CD14-positive monocyte (primary cell): ENCODE data around the gene STK11IP. TPM values are rescaled to one million over a fixed set of nuclear protein-coding genes. Genes with fewer than 3 reads are reported as not detected.
A peak's percentile ranks its signal among the peaks of the same experiment; 100 is the strongest.

Experiments used
- DNase-seq, 3 donors: peaks; one replicate each; pipeline ENCODE4 v3.0.0-alpha.2; 2011 to 2022
- H2AFZ ChIP-seq: 2 replicates; pipeline ENCODE4 v1.6.0; 2012; ENCODE audit warnings: mild to moderate bottlenecking, low read depth, low read length, inconsistent platforms; ENCODE audit not compliant: insufficient read depth, poor library complexity, severe bottlenecking
- H3K27ac ChIP-seq, 2 donors: 1 replicate in 1 of 2; 2 replicates in 1 of 2; pipeline ENCODE4 v1.5.1; 2012 to 2013; ENCODE audit warnings: low read length in 2 of 2, control low read depth in 1 of 2, inconsistent platforms in 1 of 2, low read depth in 1 of 2, mild to moderate bottlenecking in 1 of 2
- H3K27me3 ChIP-seq, 2 donors: one replicate each; pipeline versions ENCODE4 v1.6.0 to v1.6.1; 2011 to 2013; ENCODE audit warnings: low read length in 2 of 2; ENCODE audit not compliant: control insufficient read depth in 2 of 2, insufficient read depth in 2 of 2
- H3K36me3 ChIP-seq, 2 donors: replicated peaks in 1 of 2; 1 replicate in 1 of 2; 2 replicates in 1 of 2; pipeline versions ENCODE4 v1.5.1 to v1.6.1; 2012 to 2013; ENCODE audit warnings: low read length in 2 of 2, control low read depth in 1 of 2, inconsistent platforms in 1 of 2, mild to moderate bottlenecking in 1 of 2; ENCODE audit not compliant: insufficient read depth in 2 of 2, control insufficient read depth in 1 of 2
- H3K4me1 ChIP-seq, 2 donors: 1 replicate in 1 of 2; 2 replicates in 1 of 2; pipeline versions ENCODE4 v1.5.1 to v1.6.1; 2012 to 2013; ENCODE audit warnings: low read length in 2 of 2, control low read depth in 1 of 2, inconsistent platforms in 1 of 2, mild to moderate bottlenecking in 1 of 2, moderate library complexity in 1 of 2; ENCODE audit not compliant: insufficient read depth in 2 of 2, control insufficient read depth in 1 of 2
- H3K4me2 ChIP-seq: replicated peaks from 2 replicates; pipeline ENCODE3; 2012; ENCODE audit warnings: low read length, moderate library complexity, mild to moderate bottlenecking; ENCODE audit not compliant: poor library complexity, severe bottlenecking; ENCODE audit errors: extremely low read depth
- H3K4me3 ChIP-seq, 3 experiments: fragments of 200-600 bp in 1 of 3; sonication (generic) in 1 of 3; replicated peaks in 1 of 3; 1 replicate in 2 of 3; 2 replicates in 1 of 3; pipeline ENCODE4 v1.5.1; 2011 to 2013; ENCODE audit warnings: low read length in 3 of 3, mild to moderate bottlenecking in 3 of 3, control low read depth in 2 of 3, low read depth in 2 of 3, inconsistent platforms in 1 of 3, moderate library complexity in 1 of 3
- H3K79me2 ChIP-seq: 2 replicates; pipeline ENCODE4 v1.6.0; 2012; ENCODE audit warnings: mild to moderate bottlenecking, control low read depth, inconsistent platforms, low read length, moderate library complexity; ENCODE audit not compliant: insufficient read depth
- H3K9ac ChIP-seq: 2 replicates; pipeline ENCODE4 v1.6.0; 2017; ENCODE audit warnings: low read length, mild to moderate bottlenecking; ENCODE audit not compliant: insufficient read depth, poor library complexity, severe bottlenecking
- H3K9me3 ChIP-seq, 2 donors: replicated peaks in 1 of 2; 1 replicate in 1 of 2; 2 replicates in 1 of 2; pipeline versions ENCODE4 v1.5.1 to v1.6.1; 2012 to 2013; ENCODE audit warnings: low read length in 2 of 2, control low read depth in 1 of 2; ENCODE audit not compliant: control insufficient read depth in 1 of 2, insufficient read depth in 1 of 2
- H4K20me1 ChIP-seq: 2 replicates; pipeline ENCODE4 v1.6.0; 2012; ENCODE audit warnings: mild to moderate bottlenecking, low read length, control low read depth, moderate library complexity; ENCODE audit not compliant: insufficient read depth
- H3K27ac Mint-ChIP-seq, 7 donors: one replicate each; pipeline ENCODE4 v1.8.0; 2020; ENCODE audit warnings: mild to moderate bottlenecking in 7 of 7, mixed read lengths in 7 of 7, moderate library complexity in 6 of 7, inconsistent platforms in 2 of 7
- H3K27me3 Mint-ChIP-seq, 3 donors: one replicate each; pipeline ENCODE4 v1.8.0; 2021 to 2022; ENCODE audit warnings: low read depth in 3 of 3, mild to moderate bottlenecking in 3 of 3, mixed read lengths in 3 of 3, moderate library complexity in 3 of 3, inconsistent platforms in 1 of 3
- H3K36me3 Mint-ChIP-seq, 2 donors: one replicate each; pipeline ENCODE4 v1.8.0; 2020; ENCODE audit warnings: mixed read lengths in 2 of 2, inconsistent platforms in 1 of 2, mild to moderate bottlenecking in 1 of 2
- H3K4me1 Mint-ChIP-seq: one replicate; pipeline ENCODE4 v1.8.0; 2020; ENCODE audit warnings: mild to moderate bottlenecking, mixed read lengths
- H3K4me3 Mint-ChIP-seq, 2 donors: one replicate each; pipeline ENCODE4 v1.8.0; 2020; ENCODE audit warnings: mild to moderate bottlenecking in 2 of 2, mixed read lengths in 2 of 2, moderate library complexity in 1 of 2
- H3K9me3 Mint-ChIP-seq, 7 donors: one replicate each; pipeline ENCODE4 v1.8.0; 2020 to 2022; ENCODE audit warnings: mixed read lengths in 7 of 7, mild to moderate bottlenecking in 6 of 7, moderate library complexity in 6 of 7, inconsistent platforms in 2 of 7
- WGBS: methylation state at CpG from one replicate; pipeline ENCODE4 v1.1.5; 2013; ENCODE audit warnings: missing lambda C conversion rate; ENCODE audit not compliant: insufficient coverage; 5-methylcytosine and 5-hydroxymethylcytosine counted together
- intact Hi-C, 2 donors: fragments of 100-400 bp; cut with micrococcal nuclease; formaldehyde crosslinking; loops; one replicate each; pipeline versions ENCODE4 v1.15.0 to v1.15.1; 2023
- polyA plus RNA-seq, 3 donors: library from polyadenylated mRNA; depleted of rRNA in 1 of 3; unstranded in 2 of 3; stranded (reverse) in 1 of 3; fragments of 300-500 nt in 2 of 3; fragments of >200 nt in 1 of 3; fragmentation: Illumina TruSeq in 2 of 3; gene quantifications; 1 replicate in 2 of 3; 2 replicates in 1 of 3; pipeline ENCODE4 v1.2.3, GENCODE V29; 2012 to 2021
- TF ChIP-seq, protein P1 (sequence below): fragments of 200-600 bp; IDR thresholded peaks from one replicate; pipeline ENCODE4 v1.8.0; 2022; ENCODE audit warnings: antibody characterized with exemption, mild to moderate bottlenecking

STK11IP gene
- polyA plus RNA-seq, 3 donors = 13.0 to 79.1 (median 15.7) TPM

DNA sequence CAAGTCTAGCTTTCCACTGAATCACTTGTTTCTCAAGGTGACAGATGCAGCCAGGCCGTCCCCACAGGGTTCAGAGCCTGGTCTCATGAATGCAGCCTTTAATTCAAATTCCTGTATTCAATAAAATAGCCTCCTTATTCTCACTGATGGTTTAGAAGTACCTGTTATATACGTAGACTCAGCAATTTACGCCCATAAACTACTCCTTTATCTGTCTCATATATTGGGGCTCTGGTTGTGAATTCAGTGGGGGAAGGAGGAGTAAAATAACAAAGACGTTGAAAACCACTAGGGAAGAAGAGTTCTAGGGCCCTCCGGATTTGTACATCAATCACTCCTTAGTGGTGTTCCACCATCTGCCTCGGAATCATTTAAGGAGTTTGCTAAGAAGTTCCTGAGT is 28.0 kb upstream of the STK11IP start:
- no peak overlapping the region for H3K4me3 ChIP-seq
- WGBS = 91% methylated on average over 4 of the region's 6 CpGs

DNA sequence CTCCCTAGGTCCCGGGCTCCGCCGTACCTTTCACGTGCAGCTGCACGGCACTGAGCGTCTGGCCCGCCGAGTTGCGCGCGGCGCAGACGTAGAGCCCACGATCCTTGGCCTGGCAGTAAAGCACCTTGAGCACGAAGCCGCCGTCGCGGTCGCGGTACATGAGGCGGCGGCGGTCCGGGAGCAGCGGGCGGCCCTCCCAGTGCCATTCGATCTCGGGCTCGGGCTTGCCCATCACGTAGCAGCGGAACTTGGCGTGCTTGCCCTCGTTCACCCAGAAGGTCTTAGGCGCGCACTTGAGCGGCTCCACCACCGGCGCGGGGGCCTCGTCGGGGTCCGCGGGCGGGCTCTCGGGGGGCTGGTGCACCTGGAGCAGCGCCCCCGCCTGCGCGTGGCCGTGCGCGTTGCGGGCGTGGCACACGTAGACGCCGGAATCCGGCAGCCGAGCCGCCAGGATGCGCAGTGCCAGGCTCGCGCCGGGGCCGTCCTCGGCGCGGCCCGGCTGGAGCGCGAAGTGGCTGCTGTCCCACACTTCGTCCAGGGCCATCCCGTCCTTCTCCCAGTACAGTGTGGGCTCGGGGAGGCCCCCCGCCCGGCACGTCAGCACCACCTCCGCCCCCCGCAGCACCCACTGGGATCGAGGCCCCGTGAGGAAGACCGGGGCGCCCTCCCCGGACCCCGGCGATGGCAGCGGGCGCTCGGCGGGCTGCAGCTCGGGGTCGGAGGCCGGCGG is 27.3 kb upstream of the STK11IP start:
- H3K4me1 ChIP-seq = peaks cover 0 to 15% of the 10 kb centered on the region in 2 donors
- no peaks in the 10 kb centered on the region for H3K9me3 ChIP-seq
- Mint-ChIP-seq H3K4me1 (peaks cover 5% of the 10 kb centered on the region), H3K27me3 (peaks cover 38 to 53% (median 46%) of the 10 kb centered on the region in 3 donors), H3K27ac (no peak overlapping the region), H3K36me3 (peaks cover 0 to 7% of the 10 kb centered on the region in 2 donors), H3K9me3 (peaks cover 0 to 7% (median 0%) of the 10 kb centered on the region in 7 donors), H3K4me3 (peak overlapping the region; percentile 60 to 81)
- H2AFZ ChIP-seq = peak overlapping the region; percentile 56
- TF ChIP-seq, protein P1, sequence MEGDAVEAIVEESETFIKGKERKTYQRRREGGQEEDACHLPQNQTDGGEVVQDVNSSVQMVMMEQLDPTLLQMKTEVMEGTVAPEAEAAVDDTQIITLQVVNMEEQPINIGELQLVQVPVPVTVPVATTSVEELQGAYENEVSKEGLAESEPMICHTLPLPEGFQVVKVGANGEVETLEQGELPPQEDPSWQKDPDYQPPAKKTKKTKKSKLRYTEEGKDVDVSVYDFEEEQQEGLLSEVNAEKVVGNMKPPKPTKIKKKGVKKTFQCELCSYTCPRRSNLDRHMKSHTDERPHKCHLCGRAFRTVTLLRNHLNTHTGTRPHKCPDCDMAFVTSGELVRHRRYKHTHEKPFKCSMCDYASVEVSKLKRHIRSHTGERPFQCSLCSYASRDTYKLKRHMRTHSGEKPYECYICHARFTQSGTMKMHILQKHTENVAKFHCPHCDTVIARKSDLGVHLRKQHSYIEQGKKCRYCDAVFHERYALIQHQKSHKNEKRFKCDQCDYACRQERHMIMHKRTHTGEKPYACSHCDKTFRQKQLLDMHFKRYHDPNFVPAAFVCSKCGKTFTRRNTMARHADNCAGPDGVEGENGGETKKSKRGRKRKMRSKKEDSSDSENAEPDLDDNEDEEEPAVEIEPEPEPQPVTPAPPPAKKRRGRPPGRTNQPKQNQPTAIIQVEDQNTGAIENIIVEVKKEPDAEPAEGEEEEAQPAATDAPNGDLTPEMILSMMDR = no peak
- H4K20me1 ChIP-seq = no peaks in the 10 kb centered on the region
- peak overlapping the region in 1 of 3 experiments; percentile 57 for H3K4me3 ChIP-seq
- no peak for DNase-seq
- no peak overlapping the region for H3K9ac ChIP-seq
- H3K27me3 ChIP-seq = peaks cover 23 to 43% of the 10 kb centered on the region in 2 donors
- H3K4me2 ChIP-seq = peak overlapping the region; percentile 76
- WGBS = 26% methylated on average over 95 of the region's 95 CpGs
- no peaks in the 10 kb centered on the region for H3K36me3 ChIP-seq
- no peaks in the 10 kb centered on the region for H3K79me2 ChIP-seq
- intact Hi-C loops = no loop called here
- H3K27ac ChIP-seq = no peak overlapping the region

More for the DNA sequence above, 28.0 kb upstream of the STK11IP start:
- Mint-ChIP-seq H3K9me3 (peaks cover 0 to 7% (median 0%) of the 10 kb centered on the region in 7 donors), H3K4me1 (peaks cover 4% of the 10 kb centered on the region), H3K4me3 (peak overlapping the region in 1 of 2 donors; percentile 81), H3K27ac (peak overlapping the region in 1 of 7 donors; percentile 18), H3K27me3 (peaks cover 38 to 53% (median 46%) of the 10 kb centered on the region in 3 donors), H3K36me3 (peaks cover 0 to 7% of the 10 kb centered on the region in 2 donors)
- no peak overlapping the region for H2AFZ ChIP-seq
- peaks cover 0 to 15% of the 10 kb centered on the region in 2 donors for H3K4me1 ChIP-seq
- no peak overlapping the region for H3K27ac ChIP-seq
- intact Hi-C loops = no loop called here
- no peaks in the 10 kb centered on the region for H3K79me2 ChIP-seq
- no peaks in the 10 kb centered on the region for H3K9me3 ChIP-seq
- H4K20me1 ChIP-seq = no peaks in the 10 kb centered on the region
- no peak overlapping the region for H3K9ac ChIP-seq
- DNase-seq = no peak
- peaks cover 23 to 43% of the 10 kb centered on the region in 2 donors for H3K27me3 ChIP-seq
- H3K4me2 ChIP-seq = no peak overlapping the region
- H3K36me3 ChIP-seq = no peaks in the 10 kb centered on the region
- TF ChIP-seq, protein P1 = no peak
